Activated effector memory CD4-positive, alpha-beta T cell treated with anti-CD3 and anti-CD28 coated beads, Interleukin-2, amount 50 U/mL, for 16 hours (primary cell): ENCODE measurements around the gene PPP2R2B.

Source experiments
- DNase-seq: peaks from one replicate; pipeline ENCODE4 v3.0.0-alpha.2; 2020

The PPP2R2B gene

DNA sequence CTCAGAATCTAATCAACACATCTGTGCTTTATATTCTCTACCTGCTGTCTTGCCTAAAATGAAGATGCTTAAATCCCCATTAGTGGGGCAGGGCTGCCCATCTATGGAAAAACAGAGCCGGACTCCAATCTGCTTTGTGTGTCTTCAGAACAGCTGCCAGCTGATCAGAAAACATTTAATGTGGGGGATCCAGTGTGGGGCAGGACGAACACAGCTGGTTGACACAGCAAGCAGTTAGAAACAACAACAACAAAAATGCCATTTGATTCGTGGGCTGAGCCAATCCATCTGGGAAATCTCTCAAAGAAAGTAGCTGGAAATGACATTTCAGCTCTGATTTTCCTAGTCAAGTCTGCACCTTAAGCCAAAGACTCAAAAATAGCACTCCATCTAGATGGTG, 99.8 kb downstream of the PPP2R2B start:
- DNase-seq: no peak

DNA sequence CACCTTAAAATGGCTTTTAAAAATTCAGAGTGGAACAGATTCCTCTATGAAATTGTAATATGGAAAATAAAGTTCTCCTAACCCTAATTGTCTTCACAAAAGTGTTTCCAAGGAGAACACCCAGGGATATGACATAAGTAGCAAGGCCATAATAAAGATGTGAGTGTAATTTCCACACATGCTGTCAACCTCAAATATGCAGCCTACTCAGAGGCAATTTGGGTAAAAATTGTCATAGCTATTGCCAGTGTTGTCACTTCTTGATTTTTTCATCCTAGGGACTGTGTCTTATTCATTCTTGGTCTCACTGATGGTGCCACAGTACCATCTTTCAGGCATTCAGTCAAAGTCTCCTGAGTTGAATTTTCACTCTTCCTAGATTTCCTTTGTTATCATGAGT, 100.3 kb downstream of the PPP2R2B start:
- DNase-seq: no peak

DNA sequence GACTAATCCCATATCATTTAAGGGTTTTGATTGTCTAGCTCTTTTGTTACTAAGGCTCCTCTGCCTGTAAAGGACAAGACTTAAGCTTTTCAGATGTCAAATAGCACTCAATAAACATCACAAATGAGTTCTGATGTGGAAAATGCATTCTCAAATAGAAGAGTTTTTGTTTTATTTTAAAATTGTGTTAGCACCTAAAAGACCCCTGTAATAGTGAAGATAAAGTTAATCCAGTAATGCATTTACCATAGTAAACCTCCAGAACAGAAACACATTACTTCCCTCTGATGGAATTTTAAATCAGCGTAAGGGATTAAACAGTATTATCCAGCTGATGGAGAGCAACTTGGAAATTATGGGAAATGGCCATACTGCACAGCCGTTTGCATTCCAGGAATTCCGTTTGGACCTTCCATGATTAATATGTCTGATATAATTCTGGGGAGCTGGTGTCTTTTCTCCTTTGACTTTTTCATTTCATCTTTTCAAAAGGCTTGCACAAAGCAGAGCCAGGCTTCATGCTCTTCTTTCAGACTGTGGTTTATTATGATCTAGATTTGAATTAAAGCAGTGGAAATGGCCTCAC, 105.6 kb downstream of the PPP2R2B start:
- no peak for DNase-seq

DNA sequence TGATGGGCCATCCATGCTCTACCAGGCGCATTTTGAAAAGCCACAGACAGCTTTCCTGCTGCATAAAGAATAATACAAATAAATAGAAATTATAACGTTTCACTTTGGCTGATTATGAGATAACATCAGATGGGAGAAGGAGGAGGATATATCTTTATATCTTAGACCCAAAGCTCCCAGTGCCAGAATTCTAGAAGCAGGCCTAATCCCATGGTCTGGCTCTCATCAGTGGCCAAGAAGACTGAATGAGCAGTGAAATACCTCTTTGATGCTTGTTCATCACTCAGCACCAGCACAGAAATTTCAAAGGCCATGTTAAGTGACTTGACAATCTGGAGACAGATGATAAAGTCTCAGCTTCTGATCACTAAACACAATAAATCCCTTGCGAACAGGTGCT, 107.6 kb downstream of the PPP2R2B start:
- no peak for DNase-seq

DNA sequence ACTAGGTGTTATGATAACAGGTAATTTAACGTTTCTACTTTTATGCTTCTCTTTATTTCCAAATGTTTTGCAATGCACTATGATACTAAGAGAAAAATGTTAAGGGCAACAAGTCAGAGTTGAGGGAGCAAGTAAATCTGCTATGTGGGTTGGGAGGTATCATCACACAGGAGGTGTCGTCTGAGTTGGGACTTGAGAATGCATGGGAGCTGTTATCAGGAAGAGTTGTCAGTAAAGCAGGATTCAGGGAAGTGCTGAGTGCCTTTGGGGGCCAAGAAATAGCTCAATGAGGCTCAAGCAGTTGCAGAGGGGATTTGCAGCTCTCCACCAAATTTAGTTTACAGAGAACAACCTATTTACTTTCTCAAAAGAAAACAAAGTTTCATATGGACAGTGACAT, 108.0 kb downstream of the PPP2R2B start:
- no peak for DNase-seq

DNA sequence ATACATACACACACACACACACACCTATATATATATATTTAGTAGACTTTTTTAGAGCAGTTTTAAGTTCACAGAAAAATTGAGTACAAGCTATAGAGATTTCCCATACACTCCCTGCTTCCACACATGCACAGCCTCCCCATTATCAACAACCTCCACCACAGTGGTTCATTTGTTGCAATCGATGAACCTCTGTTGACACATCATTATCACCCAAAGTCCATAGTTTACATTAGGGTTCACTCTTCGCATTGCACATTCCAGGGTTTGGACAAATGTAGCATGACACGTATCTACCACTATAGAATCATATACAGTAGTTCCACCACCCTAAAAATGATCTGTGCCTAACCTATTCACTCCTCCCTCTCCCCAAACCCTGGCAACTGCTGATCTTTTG, 111.0 kb downstream of the PPP2R2B start:
- DNase-seq: no peak

DNA sequence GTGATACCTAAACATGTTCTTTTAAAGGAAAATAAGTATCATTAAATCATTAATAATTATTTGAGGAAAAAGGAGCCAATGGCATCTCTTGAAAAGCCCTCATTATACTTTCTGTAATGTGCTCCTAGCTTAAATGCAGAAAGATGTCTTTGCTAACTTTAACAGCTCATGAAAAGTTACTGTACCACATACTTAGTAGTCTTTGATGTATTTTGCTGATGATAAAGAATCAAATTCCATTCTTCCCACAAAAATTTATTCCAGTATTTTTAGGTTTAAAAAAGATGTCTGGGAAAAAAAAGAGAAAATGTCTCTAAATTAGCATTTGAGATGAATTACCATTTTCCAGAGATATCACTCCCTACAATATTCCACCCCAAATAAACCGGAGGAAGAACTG, 112.5 kb downstream of the PPP2R2B start:
- no peak for DNase-seq

DNA sequence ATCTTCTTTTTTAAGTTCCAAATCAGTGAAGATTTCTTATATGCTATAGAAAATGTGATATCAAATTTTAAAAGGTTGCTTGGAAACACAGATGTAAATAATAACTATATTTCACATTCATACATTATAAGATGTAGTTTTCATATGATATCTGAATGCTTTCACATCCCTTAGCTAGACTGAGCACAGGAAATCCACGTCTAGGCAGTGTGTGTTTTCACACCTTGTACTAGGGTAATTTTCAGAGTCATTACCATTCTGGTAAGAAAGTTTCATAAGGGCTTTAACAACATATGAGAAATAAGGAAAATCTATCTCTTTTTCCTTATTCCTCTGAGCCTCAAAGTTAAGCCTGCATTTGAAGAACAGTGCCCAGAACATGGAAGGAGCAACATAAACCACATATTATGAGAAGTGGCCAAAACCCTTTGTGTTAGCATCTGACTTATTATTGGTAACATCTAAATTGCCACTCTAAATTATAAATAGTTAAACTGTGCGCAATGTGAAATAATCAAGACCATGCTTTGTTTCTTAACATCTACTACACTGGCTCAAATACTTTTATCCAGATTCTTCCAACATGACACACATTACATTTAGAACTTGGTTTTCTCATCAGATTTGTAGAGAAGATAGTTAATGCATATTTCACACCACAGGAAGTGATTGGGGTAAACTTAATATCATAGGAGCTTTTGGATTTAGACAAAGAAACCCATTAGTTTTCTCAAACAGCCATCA, 113.3 kb downstream of the PPP2R2B start:
- DNase-seq: no peak

DNA sequence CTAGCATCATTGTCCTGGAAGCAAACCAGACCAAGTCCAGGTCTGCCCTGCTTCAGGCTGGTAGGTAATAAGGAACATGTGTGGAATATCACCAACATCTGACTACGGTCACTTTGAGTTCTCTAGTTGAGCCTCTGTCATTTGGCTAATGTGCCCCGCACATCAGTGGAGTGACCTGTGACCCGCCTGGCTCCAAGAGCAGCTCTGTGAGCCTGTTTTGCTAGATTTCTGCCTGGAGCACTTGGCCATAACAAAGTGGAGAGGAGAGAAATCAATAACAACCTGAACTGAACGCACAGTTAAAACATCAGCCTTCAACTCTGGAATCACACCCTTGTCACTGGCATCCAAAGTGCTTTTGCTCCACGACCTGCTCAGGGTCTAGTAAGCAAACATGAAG, 115.7 kb downstream of the PPP2R2B start:
- DNase-seq: no peak

DNA sequence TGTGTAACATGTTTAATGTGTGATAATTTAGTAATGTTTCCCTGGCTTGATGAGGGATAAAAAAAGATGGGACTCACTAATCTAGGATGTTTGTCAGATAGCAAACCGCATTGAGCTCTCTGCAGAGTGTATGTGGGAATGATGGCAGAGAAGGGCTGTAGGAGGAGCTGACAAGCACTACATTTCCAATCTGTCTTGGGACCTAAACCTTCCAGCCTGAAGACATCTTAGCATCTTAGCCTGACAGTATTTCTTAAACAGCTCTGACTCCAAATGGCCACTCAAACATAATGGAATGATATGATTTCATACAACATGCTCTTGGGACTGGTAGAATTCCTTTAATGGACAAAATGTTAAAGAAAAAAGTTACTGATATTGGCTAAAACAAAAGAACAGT, 116.7 kb downstream of the PPP2R2B start:
- DNase-seq: no peak

DNA sequence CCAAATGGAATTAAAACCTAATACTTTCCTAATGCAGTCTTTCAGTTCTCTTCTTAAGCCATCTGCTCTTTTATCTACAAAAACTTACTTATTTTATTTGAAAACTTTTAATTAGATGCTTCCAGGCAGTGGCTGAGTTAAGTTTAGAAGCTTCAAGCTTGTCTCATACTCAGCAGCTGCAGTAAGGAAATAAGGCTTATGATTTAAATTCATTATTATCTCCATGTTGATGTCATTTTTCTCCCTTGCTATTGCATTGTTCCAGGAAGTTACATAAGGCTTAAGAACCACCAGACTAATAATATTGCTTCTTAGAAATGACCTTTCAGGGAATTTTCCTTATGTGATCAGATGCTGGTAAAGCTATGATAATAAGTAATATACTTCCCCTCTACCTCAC, 119.6 kb downstream of the PPP2R2B start:
- no peak for DNase-seq

DNA sequence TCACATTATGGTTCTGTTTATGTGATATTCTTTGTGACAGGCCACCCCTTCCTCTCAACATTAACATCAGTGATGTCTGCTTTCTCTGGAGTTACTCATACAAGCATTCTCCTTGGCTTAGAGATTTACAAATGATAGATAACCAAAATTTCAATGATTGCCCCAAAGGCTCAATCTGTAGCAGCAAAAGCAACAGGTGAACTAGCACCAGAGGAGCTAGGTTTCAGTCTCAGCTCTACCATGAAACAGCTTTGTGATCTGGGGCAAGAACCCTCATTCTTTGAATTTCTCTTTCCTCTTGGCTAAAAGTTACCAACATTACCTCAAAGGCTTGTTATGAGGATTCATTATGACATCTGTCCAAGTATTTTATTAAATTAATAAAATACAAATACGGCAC, 120.5 kb downstream of the PPP2R2B start:
- DNase-seq: no peak

DNA sequence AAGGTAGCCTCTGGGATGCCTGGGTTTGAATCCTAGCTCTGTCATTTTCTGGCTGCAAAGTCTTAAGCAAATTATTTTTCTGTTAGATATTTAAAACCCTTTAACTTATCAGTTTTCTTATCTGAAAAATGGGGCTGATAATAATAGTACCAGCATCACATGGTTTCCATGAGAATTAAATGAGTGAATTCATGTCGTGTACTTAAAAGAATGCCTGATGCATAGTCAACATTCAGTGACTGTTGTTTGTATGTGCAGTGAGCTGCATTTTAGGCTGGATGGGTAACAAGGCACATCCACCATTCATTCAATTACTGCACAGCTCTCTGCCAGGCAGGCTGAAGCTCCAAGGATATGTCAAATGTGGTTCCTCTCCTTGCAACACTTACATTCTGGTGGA, 122.0 kb downstream of the PPP2R2B start:
- no peak for DNase-seq

DNA sequence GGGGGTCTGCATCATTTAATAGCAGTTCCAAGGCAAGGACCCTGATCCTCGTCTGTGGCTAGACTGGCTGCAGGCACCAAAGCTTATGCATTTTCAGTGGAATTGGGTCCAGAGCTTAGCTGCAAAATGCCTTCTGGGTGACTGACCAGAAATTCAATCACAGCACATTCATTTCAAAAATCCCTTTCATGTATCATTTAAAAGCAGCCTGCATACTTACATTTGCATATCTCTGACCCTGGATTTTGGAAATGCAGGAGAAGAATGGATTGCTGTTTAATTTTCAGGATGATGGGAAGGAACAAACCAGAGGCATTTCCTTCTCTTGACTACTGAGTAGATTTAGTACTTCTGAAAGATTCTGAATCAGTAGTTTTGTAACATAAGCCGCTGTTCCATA, 122.8 kb downstream of the PPP2R2B start:
- DNase-seq: no peak

DNA sequence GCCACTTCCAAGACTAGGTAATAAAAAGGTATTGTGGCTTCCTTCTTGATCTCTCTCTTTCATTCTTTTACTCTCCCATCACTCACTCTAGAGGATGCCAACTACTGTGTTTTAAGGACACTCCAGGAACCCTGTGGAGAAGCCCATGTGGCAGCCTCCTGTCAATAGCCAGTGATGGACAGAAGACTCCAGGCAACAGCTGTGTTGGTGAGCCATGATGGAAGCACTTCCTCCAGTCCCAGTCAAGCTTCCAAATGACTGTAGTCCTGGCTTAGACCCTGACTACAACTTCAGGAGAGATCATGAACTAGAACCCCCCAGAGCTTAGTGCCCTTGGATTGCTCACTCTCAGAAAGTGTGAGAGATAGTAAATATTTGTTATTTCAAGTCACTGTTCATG, 123.9 kb downstream of the PPP2R2B start:
- DNase-seq: no peak

DNA sequence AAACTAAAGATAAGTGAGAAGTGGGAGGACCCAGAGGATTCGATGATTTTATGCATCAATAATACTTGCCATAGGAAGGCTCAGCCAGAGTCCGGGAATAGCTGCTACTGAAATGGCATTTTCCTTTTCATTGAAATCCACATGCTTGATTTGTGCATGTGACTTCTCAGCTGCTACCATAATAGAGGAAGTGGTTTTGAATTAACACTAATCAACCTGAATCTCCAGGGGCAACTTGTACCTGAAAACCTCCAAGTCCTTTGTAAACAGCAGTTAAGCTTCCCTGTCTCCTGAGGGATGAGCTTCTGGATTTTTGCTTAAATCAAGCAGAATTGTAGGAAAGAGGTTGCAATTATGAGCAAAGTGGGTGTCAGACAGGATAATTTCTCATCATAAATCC, 124.9 kb downstream of the PPP2R2B start:
- no peak for DNase-seq

DNA sequence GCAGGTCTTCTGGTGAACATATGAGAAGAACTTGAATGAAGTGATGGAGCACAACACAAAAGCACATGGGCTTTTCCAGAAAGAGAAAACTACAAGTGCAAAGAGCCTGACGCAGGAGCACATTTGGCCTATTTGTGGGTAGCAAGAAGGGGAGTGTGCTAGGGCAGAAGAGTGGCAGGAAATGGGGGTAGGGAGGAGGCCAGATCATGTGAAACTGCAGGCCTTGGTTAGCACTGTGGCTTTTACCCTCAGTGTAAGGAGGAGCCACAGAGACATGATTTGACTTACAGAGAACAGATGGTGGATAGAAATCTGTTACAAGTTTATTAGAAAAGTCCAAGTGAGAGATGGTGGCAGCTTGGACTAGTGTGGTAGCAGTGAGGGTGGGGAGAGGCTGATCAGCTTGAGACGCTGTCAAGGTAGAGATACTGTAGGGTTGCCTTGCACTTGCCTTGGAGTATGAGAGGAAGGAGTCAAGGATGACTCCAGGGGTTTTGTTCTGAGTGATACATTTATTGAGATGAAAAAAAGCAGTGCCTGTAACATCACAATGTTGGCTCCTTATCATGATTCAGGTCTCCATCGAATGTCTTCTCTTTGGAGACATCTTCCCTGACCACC, 126.7 kb downstream of the PPP2R2B start:
- DNase-seq: peak; percentile 70

DNA sequence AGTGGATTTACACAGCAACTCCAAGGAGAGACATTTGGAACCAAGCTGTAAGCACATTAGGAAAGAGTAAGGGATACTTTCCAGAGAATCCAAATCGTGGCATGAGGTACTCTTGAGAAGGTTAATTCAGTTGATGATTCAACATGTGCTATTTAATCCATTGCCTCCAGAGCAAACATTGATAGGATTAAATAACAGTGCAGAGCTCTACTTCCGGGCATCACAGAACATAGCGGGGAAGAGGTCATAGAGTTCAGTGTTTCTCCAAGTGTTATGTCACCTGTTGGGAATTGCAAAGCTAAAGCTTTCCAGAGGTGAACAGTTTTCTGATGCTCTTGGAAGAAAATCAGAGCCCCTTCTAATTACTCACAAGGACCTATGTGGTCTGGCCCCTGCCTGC, 127.5 kb downstream of the PPP2R2B start:
- no peak for DNase-seq

DNA sequence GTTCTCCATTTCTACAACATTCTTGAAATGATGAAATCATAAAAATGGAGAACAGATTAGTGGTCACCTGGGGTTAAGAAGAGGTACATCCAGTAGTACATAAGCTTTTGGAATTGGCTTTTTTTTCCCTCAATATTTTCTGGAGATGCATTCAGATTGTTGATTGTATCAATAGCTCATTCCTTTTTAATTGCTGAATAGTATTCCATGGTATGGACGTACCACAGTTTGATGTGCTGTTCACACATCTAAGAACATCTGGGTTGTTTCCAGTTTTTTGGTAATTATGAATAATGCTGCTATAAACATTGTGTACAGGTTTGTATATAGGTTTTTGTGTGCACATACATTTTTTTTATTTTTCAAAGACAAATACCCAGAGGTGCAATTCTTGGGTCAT, 130.0 kb downstream of the PPP2R2B start:
- no peak for DNase-seq

DNA sequence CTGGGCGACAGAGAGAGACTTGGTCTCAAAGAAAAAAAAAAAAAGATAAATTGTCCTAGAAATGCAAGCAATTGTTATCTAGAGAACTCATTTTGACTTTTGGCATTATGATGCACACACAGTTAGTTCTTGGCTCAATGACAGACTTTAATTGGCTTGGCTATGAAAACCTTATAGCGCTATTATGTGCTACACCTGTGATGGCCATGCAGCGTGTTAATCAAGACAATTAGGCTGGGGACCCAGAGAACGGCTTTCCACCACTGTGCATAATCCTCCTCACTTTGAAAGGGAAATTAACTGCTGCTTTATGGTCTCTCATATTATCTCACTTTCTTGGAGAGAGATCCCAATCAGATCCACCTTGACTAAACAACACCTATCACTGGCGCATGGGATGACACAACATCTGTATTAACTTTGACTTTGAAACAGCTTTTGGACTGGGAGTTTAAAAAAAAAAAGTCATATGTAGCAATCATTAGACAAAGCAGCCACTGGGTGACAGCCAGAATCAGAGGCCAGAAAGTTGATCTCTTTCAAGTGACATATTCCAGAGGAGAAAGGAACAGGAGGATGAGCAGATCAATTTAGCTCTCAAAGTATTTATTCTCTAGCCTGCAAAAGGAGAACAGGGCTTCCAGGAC, 132.5 kb downstream of the PPP2R2B start:
- no peak for DNase-seq

DNA sequence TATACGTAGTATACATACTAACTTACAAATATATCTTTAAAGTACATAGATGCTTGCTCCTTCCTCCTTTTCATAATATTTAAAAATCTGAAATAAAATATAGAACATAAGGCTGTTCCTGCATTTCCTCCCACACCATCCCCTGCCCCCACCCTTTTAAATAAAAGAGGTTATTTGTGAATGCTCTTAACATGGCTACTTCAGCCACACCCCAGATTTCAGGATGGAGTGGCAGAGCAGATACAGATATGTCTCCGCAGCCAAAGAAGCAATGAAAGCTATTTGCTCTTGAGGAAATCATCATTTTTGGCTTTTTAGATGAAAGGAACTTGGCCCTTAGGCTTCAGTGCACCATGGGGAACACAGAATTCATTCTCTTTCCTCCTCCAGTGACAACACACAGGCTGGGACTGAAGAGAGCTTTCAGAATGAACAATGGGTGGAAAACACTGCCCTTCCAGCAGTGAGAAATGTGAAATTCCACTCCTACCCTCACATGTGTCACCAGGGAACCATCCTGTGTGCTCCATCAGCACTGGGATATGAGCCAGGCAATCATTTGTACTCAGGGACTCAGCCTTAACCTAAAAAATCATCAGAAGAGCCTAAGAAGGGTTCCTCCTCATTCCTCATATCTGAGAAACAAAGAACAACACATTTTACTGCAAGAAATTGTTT, 134.3 kb downstream of the PPP2R2B start:
- DNase-seq: no peak

DNA sequence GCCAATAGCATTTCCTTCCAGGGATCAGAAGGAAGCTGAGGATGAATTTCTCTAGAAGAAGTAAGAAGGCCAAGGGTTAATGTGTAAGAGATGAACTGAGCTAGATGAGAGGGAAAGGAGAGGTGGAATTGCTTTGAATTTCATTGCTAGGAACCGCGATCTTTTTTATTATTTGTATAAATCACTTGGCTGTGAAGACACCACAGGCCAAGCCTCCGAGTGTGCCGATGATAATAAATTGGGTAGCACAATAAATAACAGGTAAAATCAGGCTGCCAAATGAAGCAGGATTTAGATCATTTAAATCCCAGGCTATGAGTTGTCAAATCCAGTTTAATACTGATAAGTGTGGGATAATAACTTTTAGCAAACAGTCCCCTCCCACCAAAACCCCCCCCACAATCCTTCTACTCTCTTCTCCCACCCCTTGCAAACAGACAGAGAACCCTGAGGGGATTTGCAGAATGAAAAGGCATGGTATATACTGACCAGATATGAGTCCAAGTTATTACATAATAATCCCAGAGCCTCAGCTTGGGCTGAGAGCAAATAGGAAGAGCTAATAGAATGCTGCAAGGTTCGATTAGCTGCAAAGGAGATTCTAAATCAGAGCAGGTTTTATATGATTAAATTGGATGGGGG, 143.5 kb downstream of the PPP2R2B start:
- no peak for DNase-seq

DNA sequence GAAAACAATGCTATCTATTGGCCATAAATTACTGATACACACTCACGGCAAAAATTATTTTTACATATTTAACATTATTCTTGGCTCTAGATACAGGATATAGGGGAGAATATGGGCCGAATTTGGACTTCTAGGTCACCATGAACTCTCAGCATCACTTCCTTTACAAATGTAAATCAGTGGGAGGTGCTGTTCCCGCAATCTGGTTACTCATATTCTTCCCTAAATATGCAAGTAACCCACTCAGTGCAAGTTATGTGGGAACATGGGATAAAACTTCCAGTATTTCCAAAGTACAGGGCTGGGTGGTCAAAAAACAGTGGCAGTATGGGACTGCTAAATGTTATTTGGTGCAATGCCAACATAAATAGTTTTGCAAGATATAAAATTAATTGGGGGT, 145.6 kb downstream of the PPP2R2B start:
- DNase-seq: no peak
